HG03469 (cell line): Measurements from ENCODE around the gene BBX.

Source experiments
- ATAC-seq: cut with Tn5 transposase; IDR thresholded peaks from one replicate; pipeline ENCODE4 v1.9.1; 2021; ENCODE audit warnings: mild to moderate bottlenecking, moderate library complexity, moderate number of reproducible peaks; ENCODE audit not compliant: unreplicated experiment

Gene BBX

DNA sequence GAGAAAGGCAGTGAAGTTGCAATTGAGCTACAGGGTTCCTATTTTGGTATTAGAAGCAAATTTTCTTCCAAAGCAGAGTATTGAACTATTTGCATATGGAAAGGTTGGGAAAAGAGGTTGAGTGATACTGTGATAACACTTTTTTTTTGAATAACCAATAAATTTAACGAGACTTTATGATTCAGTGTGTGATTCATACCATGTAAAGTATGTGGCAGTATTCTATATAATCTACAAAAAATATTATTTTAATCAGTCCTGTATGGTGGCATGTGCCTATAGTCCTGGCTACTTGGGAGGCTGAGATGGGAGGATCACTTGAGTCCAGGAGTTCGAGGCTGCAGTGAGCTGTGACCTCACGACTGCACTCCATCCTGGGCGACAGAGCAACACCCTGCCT is 206.9 kb downstream of the BBX start:
- ATAC-seq: no peak

DNA sequence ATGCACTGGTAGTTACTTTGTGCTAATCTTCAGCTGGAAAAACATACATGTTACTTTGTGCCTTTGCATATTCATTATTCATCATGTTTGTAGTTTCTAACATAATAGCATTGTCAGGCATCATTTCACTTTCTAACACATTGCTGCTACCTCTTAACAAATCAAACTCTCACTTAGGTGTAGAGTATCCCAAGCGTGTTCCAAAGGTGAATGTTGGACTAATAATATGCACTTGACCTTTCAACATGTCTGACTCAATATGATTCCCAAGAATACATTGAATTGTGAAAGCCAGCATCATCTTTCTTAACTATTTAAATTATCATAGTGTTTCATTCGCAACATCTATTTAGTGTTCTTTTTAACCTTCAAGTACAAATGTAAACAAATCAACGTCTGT is 211.6 kb downstream of the BBX start:
- no peak for ATAC-seq

- ATAC-seq: no peak
These were observed 215.2 kb downstream of the BBX start for GRCh38 chr3:107737914-107738313.

- ATAC-seq: no peak
These were observed 215.9 kb downstream of the BBX start for GRCh38 chr3:107738486-107739183.

- ATAC-seq: no peak
These were observed 216.5 kb downstream of the BBX start for GRCh38 chr3:107739227-107739626.

DNA sequence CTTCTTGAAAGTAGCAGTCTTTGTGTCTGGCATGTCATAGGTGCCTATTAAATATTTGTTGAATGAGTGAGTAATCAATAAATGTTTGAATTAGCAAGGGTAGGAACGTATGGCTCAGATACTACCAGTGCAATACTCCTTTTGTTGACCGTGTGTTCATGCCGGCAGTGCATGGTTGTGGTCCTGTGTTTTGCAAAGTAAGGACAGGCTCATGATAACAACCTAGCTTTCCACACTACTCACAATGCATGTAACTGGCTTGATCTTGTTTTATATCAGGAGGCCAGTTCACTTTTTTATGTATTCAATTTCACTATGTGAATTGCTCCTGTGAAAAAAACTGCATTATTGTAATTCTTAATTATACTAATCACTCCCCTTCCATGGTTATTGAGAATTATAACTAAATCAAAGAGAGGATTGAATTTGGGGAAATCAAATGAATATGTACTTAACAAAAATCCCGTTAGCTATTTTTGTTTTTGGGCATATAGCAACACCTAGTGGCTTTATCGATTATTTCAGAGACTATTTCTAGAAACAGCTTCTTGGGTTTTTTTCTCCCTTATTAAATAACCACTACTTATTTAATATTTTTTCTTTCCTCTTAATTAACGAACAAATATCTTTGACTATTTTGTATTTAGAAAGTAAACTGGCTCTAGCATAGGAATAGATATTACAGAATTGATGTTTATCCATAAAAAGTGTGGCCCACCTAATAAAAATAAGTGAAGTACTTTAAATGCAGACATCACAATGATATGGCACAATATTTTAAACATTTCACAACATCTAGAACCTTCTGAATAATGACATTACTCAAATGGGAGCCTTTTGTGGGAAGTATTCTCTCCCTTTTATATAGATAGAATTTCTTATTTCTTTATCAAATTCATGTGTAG is 218.5 kb downstream of the BBX start:
- no peak for ATAC-seq

- ATAC-seq: no peak
These were observed 222.6 kb downstream of the BBX start for GRCh38 chr3:107745354-107745753.

GRCh38 chr3:107752202-107752990 is 229.6 kb downstream of the BBX start:
- no peak for ATAC-seq

GRCh38 chr3:107753494-107753893 is 230.7 kb downstream of the BBX start:
- peak; percentile 47 for ATAC-seq

- ATAC-seq: no peak
These were observed 231.2 kb downstream of the BBX start for GRCh38 chr3:107753976-107754375.

DNA sequence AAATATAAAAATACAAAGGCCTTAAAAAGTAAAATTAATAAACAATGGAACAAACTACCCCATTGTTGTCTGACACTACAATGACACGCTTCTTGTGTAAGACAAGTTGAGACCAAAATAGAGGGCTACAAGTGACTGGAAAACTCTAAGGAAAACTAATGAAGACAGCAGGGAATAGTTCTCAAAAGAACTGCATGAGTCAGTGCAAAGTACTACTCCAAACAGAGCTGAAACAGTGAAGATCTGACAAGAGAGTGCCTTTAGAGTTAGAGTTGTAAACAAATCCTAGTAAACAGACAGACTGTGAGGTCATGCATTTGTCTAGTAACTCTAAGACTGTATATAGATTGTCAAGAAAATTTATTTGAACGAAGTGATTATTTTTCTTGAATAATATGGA is 233.9 kb downstream of the BBX start:
- ATAC-seq: no peak

GRCh38 chr3:107757140-107757539 is 234.4 kb downstream of the BBX start:
- no peak for ATAC-seq

- ATAC-seq: no peak
These were observed 237.4 kb downstream of the BBX start for GRCh38 chr3:107760144-107760543.

- no peak for ATAC-seq
These were observed 238.6 kb downstream of the BBX start for GRCh38 chr3:107761391-107761790.

- no peak for ATAC-seq
These were observed 242.8 kb downstream of the BBX start for GRCh38 chr3:107765524-107765923.

GRCh38 chr3:107767897-107768605 is 245.3 kb downstream of the BBX start:
- ATAC-seq: no peak

GRCh38 chr3:107769882-107770281 is 247.1 kb downstream of the BBX start:
- ATAC-seq: no peak

- no peak for ATAC-seq
These were observed 249.3 kb downstream of the BBX start for GRCh38 chr3:107772016-107772415.

DNA sequence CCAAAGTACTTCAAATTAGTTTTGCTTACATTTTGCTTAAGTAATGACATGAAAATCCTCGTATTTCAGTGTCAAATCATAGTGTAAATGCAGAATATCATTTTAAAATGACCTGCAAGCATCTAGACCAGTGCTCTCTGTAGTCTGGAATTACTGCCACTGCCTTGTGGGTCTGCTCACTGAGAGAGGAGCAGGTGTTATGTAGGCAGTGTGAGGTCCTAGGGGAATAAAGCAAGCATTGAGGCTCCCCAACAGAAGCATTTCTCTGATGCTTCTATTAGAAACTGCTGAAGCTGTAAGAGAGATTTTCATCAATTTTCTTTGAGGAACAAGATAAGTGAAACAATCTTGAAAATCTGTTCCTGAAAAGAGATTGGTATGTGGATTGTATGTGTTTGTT is 253.2 kb downstream of the BBX start:
- no peak for ATAC-seq

DNA sequence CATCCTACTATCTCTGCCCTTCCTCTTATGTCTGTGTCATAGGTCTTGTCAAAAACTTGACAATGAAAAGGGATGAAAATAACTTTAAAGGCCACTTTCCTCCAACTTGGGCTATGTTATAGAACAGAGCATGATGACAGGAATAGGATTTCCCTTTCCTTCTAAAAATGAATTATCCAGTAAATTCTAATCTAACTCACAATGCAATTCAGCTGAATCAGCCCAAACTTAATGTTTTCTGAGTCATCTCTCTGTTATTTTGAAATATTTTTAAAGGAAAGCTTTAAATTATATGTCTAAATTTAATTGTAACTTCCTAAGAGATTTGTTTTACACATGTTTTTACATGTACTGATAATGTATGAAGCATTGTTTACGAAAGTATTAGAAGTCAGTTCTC is 258.5 kb downstream of the BBX start:
- ATAC-seq: no peak

- ATAC-seq: no peak
These were observed 259.3 kb downstream of the BBX start for GRCh38 chr3:107782054-107782453.
